Activated CD8-positive, alpha-beta memory T cell treated with anti-CD3 and anti-CD28 coated beads, Interleukin-2, amount 50 U/mL, for 24 hours (primary cell): Measurements from ENCODE around the gene IL23A.
A peak's percentile ranks its signal among the peaks of the same experiment; 100 is the strongest.
"Not testable (repeated sequence)": the region's sequence is repeated elsewhere in the genome, so short reads cannot be mapped to it uniquely, and the experiment has no call there.

Experiments used
- DNase-seq: peaks from one replicate; pipeline ENCODE4 v3.0.0-alpha.2; 2020; ENCODE audit errors: extremely low read depth

Gene IL23A

GRCh38 chr12:56338308-56339157, at the start of gene IL23A:
IL23A (plus strand) TSS chr12:56338884; CDS start chr12:56339045, 161 bp downstream.
- DNase-seq, result peak; percentile 74

DNA sequence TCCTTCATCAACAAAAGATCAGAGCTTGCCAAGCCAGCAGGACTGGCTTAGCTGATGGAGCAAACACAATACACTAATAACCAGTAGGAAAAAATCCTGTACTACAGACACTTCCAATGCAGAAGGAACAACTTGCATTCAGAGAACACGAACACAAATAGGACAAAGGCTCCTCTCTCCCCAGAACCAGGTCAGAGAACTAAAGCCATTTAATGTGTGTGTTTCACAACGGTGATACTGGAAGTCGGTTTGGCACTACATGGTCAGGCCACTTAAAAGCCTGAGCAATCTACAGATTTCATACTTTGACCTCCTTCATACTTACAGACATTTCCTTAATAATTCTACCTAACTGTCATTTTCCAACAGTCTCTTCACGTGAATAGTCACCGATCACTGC, 44.9 kb upstream of the IL23A start:
- DNase-seq, result no peak

DNA sequence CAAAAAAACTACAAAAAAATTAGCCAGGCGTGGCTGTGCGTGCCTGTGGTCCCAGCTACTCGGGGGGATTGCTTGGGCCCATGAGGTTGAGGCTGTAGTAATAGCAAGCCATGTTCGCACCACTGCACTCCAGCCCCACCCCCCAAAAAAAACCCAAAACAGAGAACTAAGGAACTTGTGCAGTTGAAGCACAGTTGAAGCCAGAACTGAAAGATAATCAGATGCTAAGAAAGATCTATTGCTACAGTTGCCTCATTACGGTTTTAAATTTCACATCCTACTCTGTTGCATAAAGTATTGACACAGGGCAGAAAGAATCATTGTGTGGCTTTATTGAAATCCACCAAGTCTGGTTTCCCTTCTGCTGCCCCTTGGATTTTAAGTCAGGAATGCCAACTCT, 42.4 kb upstream of the IL23A start:
- DNase-seq, result no peak

GRCh38 chr12:56297400-56297799, 41.3 kb upstream of the IL23A start:
- no peak for DNase-seq

DNA sequence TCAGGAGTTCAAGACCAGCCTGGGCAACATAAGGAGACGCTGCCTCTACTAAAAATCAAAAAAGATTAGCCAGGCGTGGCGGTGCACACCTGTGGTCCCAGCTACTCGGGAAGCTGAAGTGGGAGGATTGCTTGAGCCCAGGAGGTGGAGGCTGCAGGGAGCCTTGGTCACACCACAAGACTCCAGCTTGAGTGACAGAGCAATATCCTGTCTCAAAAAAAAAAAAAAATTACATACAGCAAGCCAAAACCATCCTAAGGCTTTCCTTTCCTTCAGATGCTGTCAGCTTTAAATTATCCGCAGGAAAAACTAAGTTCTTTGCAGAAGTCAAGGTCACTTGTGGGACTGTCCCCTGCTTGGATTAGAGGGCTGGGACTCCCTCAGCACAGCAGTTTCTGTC, 39.9 kb upstream of the IL23A start:
- DNase-seq, result no peak

- DNase-seq, result no peak
Measured at GRCh38 chr12:56299308-56299852, 39.3 kb upstream of the IL23A start.

GRCh38 chr12:56299853-56300643, 38.6 kb upstream of the IL23A start, which contains the start of gene CS:
CS (minus strand) TSS chr12:56300330; CDS start chr12:56300201, 129 bp downstream.
- DNase-seq, result peak; percentile 96

- no peak for DNase-seq
Measured at GRCh38 chr12:56300644-56301464, 37.8 kb upstream of the IL23A start.

DNA sequence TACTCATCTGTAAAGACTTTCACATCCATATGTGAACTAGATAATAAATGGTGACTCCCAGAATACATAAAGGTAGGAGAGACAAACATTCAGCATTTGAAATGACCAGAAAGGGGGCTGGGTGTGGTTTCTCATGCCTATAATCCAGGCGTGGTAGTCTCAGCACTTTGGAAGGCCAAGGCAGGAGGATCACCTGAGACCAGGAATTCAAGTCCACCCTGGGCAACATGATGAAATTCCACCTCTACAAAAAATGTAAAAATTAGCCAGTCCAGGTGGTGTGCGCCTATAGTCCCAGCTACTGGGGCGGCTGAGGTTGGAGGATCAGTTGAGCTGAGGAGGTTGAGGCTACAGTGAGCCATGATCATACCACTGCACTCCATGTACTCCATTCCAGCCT, 34.4 kb upstream of the IL23A start:
- DNase-seq, result no peak

- no peak for DNase-seq
Measured at GRCh38 chr12:56304872-56305590, 33.7 kb upstream of the IL23A start.

- DNase-seq, result no peak
Measured at GRCh38 chr12:56307221-56307965, 31.3 kb upstream of the IL23A start.

GRCh38 chr12:56308714-56309113, 30.0 kb upstream of the IL23A start:
- no peak for DNase-seq

- DNase-seq, result no peak
Measured at GRCh38 chr12:56311003-56311402, 27.7 kb upstream of the IL23A start.

DNA sequence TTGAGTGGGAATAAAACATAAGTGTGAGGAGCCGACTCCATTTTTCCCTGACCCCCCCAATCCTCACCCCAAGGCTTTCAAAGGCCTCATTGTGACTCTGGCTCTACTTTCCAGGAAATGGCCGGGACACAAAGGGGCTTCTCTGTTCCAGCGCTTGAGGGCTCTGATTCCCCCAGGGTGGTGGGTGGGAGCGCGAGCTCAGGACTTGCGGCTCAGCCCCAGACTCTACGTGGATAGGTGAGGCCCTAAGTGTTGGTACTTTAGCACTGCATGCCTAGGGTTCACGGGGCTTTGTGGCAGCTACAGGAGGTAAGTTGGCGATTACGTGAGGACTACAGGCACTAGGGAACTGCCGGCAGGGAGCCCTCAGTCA, 23.4 kb upstream of the IL23A start:
- no peak for DNase-seq

DNA sequence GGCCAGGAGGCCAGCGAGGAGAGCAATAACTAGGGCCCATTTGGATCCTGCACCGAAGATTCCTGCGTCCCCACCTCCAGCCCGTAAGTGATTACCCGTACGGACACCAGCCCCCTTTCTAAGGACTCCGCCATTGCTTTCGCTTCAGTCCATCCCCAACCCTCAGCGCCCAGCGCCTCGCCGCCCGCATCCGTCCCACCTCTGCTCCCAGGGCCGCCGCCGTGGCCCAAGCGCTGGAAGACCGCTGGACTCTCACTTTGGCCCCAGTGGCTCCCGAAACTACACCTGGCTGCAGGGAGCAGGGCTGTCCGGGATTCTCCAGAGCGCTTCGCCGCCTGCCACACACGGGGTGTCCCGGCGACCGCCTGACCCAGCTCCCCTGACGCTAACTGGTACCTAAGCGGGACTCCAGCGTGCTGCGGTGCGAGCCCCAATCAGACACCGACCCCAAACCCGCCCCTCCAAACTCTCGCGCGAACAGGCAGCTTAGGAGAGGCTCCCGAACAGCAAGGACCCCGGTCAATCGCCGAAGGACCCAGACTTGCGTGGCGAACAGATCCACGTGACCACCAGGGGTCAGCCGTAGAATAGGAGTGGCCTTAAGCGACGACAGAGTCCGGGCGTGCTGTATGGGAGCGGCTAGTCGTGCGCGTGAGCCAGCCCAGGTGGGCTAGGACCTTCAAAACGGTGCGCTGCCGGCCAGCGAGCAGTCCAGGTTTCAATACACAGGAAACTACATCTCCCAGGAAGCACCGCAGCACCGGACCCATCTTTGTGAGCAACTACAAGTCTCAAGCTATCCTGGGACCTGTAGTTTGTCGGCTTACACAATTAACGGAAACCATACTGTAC, 22.8 kb upstream of the IL23A start, which contains the start of gene CNPY2:
CNPY2 (minus strand) TSS at position 367 of the 852 bp plus-strand sequence. CDS start 771 bp downstream, outside the sequence.
- peak; percentile 85 for DNase-seq

GRCh38 chr12:56317675-56318074, 21.0 kb upstream of the IL23A start:
- DNase-seq, result no peak

DNA sequence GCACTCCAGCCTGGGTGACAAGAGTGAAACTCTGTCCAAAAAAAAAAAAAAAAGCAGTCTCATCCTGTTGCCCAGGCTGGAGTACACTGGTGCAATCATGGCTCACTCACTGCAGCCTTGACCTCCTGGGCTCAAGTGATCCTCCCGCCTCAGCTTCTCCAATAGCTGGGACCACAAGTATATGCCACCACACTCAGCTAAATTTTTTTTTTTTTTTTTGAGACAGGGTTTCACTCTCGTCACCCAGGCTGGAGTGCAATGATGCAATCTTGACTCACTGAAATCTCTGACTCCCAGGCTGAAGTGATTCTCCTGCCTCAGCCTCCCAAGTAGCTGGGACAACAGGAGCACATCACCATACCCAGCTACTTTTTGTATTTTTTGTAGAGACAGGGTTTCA, 17.7 kb upstream of the IL23A start:
- no peak for DNase-seq

GRCh38 chr12:56321610-56322009, 17.1 kb upstream of the IL23A start:
- not testable (repeated sequence) for DNase-seq

GRCh38 chr12:56324206-56324605, 14.5 kb upstream of the IL23A start:
- no peak for DNase-seq
